Midbrain (tissue), 1 donor: ENCODE results near the gene PNKD.

ENCODE experiments used
- DNase-seq: peaks from one replicate; lab custom pipeline; 2025; lab: John Stamatoyannopoulos, UW

The PNKD gene

DNA sequence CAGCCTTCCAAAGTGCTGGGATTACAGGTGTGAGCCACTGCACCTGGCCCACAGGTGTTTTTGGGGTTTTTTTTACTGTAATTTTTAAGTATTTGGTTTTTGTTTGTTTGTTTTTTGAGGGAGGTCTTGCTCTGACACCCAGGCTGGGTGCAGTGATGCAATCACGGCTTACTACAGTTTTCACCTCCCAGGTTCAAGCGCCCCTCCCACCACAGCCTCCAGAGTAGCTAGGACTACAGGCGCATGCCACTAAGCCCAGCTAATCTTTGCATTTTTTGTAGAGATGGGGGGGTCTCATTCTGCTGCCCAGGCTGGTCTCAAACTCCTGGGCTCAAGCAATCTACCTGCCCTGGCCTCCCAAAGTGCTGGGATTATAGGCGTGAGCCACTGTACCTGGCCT is 104.5 kb downstream of the PNKD start:
- DNase-seq, result no peak

DNA sequence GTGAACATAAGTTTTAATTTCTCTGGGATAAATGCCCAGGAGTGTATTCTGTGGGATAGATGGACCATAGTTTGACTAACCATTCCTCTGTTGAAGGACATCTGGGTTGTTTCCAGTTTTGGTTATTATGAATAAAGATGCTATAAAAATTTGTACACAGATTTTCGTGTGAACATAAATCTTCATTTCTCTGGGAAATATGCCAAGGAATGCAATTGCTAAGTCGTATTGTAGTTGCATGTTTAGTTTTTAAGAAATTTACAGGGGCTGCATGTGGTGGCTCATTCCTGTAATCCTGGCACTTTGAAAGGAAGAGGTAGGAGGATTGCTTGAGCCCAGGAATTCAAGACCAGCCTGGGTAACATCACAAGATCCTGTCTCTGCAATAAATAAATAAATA is 104.9 kb downstream of the PNKD start:
- DNase-seq, result no peak

DNA sequence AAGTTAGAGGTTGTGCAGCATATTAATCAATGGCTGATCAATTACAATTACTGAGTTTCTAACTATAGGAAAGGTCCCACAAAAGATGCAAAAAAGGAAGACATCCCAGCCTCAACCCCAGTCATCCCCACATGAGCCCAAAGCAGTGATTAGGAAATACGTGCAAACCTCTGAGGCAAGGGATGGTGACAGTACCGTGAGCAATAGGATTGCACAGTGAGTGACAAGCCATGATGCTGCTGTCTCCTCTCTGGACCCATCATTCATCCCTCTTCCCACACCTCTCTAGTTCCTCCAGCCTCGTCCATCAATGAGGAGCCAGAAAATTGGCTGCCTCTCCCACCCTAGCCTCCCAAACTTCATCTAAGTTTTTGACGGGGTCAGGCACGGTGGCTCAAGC is 107.7 kb downstream of the PNKD start:
- DNase-seq, result no peak

DNA sequence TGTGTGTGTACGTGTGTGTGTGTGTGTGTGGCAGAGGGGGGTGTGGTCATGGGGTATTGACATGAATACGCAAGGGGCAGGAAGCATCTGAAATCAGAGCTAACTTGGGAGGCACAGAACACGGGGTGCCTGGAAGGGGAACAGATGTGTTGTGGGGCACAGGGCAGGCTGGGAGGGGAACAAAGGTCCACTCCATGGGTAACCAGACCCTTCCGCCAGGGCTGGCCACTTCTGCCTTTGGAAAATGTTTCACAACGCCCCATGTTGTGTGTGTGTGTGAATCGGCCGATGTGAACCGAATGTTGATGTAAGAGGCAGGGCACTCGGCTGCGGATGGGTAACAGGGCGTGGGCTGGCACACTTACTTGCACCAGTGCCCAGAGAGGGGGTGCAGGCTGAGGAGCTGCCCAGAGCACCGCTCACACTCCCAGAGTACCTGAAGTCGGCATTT is 111.6 kb downstream of the PNKD start, which contains the start of gene SLC11A1:
TSS of gene SLC11A1 (plus strand) at position 358 of the 451 bp plus-strand sequence. CDS start 96 bp downstream, outside the sequence.
- peak; percentile 51 for DNase-seq

- DNase-seq, result no peak
These were observed 112.5 kb downstream of the PNKD start for GRCh38 chr2:218382785-218383184.

GRCh38 chr2:218383892-218384519 is 113.7 kb downstream of the PNKD start:
- no peak for DNase-seq

GRCh38 chr2:218384975-218385374 is 114.7 kb downstream of the PNKD start:
- no peak for DNase-seq

DNA sequence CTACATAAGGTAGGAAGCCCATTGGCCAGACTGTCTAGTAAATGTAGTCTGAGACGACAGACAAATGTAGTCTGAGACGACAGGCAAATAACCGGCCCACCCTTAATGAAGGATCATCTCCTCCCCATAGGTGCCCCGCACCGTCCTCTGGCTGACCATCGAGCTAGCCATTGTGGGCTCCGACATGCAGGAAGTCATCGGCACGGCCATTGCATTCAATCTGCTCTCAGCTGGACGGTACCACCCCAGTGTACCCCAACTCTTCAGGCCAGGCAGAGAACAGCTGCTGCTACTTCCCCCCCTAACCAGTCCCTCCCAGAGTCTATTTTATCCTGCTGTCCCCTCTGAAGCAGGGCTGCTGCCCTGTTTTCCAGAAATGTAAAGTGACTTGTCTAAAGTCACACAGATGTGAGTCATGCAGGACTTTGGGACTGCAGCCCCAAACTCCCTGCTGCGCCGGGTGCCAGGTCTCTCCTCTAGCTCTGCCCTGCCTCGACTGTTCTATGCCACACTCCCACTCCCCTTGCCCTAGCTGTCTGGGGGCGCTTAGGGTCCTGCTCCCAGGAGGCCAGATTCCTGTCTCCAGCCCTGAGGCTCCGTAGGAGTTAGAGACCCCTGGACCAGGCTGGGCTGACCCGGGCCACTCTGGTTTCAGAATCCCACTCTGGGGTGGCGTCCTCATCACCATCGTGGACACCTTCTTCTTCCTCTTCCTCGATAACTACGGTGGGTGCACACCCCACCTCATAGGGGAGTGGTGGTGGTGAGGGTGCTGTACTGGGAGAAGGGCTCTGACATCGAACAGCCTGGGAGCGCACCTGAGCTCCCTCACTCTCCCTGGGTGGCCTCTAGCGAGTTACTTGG is 116.4 kb downstream of the PNKD start:
- no peak for DNase-seq

GRCh38 chr2:218387369-218388194 is 117.3 kb downstream of the PNKD start:
- DNase-seq, result no peak

DNA sequence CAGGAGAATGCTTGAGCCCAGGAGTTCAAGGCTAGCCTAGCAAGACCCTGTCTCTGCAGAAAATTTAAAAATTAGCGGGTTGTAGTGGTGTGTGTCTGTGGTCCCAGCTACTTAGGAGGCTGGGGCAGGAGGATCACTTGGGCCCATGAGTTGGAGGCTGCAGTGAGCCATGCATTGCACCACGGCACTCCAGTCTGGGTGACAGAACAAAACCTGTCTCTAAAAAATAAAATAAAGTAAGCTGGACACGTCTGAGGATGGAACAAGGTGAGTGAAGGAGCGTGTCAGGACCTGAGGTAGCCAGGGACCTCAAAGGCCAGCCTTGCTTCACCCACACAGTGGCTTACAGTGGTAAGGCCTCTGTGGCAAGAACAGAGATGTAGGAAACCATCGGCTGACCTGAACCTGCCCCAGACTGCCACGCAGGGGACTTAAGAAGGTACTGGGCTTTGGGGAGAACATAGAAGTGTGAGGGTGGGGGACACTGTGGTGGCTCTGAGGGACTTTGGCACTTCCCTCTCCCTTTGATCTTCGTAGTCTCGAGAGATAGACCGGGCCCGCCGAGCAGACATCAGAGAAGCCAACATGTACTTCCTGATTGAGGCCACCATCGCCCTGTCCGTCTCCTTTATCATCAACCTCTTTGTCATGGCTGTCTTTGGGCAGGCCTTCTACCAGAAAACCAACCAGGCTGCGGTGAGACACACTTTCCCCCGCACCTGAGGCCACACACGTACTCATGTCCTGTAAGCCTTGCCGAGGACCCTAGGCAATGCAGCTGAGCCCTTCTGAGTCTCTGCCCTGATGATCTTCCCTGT is 119.2 kb downstream of the PNKD start:
- no peak for DNase-seq

- no peak for DNase-seq
These were observed 120.9 kb downstream of the PNKD start for GRCh38 chr2:218391202-218391601.

- DNase-seq, result no peak
These were observed 122.1 kb downstream of the PNKD start for GRCh38 chr2:218392459-218392858.

DNA sequence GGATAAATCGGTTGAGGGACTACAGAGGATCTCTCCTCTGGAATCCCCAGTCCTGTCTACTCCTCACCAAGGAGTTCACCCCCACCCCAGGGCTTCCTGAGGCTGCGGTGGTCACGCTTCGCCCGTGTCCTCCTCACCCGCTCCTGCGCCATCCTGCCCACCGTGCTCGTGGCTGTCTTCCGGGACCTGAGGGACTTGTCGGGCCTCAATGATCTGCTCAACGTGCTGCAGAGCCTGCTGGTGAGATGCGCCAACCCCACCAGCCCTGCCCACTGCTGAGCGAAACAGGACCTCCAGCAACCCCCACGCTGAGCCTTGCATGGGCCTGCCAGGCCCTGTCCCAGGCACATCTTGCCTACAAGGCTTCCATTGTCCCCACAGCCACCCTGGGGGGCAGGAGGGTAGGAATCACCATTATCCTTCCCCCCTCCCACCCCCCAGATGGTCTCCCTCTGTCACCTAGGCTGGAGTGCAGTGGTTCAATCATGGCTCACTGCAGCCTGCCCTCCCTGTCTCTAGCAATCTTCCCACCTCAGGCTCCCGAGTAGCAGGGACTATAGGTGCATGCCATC is 122.7 kb downstream of the PNKD start:
- DNase-seq, result no peak

DNA sequence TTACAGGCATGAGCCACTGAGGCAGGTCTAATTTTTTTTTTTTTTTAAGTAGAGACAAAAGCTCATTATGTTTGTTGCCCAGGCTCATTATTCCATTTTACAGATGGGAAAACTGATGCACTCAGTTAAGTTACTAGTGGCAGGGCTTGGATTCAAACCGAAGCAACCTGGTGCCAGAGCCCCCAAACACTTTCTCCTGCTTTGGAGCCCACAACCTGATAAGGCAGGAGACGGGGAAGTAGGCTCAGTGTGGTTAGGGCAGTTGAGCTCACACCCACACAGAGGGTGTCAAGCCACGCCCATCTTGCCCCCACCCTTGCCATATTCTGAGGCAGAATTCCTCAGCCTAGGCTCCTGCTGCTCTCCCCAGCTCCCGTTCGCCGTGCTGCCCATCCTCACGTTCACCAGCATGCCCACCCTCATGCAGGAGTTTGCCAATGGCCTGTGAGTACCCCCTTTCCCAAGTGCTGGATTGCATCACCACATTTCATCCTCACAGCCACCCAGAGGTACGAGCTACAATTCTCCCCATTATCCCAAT is 123.5 kb downstream of the PNKD start:
- DNase-seq, result no peak

- no peak for DNase-seq
These were observed 124.2 kb downstream of the PNKD start for GRCh38 chr2:218394298-218395089.

DNA sequence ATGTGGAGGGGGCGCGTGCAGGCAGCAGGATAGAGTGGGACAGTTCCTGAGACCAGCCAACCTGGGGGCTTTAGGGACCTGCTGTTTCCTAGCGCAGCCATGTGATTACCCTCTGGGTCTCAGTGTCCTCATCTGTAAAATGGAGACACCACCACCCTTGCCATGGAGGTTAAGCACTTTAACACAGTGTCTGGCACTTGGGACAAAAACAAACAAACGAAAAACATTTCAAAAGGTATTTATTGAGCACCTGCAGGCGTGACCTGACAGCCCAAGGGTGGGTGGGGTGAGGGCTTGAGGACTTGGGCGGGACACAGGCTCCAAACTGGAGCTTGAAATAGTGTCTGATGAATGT is 124.7 kb downstream of the PNKD start:
- no peak for DNase-seq

- no peak for DNase-seq
These were observed 125.1 kb downstream of the PNKD start for GRCh38 chr2:218395456-218395825.

DNA sequence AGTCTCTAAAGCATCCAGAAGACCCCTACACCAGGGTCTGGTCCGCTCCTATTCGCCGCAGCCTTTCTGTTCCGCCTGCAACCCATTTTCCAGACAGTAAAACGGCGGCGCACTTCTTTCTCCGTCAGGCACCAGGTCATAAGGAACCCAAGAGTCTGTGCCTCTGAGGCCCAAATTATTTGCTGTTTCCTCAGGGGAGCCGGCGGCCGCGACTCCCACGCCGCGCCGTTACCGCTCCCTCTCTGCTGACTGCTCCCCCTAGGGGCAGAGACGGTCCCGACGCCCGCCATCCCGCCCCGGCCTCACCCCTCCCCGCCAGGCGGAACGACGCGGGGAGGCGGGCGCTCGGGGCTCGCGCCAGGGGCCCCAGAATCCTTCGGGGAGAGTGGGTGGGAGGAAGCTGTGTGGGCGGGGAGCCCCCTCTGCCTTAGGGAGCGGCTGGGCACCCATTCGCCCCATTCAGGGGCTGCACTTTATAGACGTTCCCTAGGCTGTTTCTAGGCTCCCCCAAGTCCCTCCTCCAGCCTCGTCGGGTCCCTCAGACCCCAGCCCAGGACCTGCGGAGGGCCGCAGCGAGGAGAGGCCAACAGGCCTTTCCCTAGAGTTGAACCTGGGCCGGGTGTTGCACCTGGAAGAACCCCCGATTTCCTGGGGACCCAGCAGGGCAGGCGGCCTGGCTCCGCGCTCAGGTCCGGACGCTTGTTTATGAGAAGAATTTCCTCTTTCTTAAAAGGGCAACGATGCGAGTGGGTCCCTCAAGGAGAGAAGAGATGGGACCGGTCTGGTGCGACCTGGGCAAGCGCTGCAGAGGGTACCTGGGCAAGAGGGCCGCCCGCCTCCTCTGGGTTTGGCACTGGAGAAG is 125.7 kb downstream of the PNKD start:
- peak; percentile 97 for DNase-seq
